ENCODE results near the gene ZSCAN12. TPM values are rescaled to one million over a fixed set of nuclear protein-coding genes. Genes with fewer than 3 reads are reported as not detected.
"Not testable (repeated sequence)": the region's sequence is repeated elsewhere in the genome, so short reads cannot be mapped to it uniquely, and the experiment has no call there.

Gene ZSCAN12
- total RNA-seq, 1 donor from 2014 or later, result 12.8 TPM

DNA sequence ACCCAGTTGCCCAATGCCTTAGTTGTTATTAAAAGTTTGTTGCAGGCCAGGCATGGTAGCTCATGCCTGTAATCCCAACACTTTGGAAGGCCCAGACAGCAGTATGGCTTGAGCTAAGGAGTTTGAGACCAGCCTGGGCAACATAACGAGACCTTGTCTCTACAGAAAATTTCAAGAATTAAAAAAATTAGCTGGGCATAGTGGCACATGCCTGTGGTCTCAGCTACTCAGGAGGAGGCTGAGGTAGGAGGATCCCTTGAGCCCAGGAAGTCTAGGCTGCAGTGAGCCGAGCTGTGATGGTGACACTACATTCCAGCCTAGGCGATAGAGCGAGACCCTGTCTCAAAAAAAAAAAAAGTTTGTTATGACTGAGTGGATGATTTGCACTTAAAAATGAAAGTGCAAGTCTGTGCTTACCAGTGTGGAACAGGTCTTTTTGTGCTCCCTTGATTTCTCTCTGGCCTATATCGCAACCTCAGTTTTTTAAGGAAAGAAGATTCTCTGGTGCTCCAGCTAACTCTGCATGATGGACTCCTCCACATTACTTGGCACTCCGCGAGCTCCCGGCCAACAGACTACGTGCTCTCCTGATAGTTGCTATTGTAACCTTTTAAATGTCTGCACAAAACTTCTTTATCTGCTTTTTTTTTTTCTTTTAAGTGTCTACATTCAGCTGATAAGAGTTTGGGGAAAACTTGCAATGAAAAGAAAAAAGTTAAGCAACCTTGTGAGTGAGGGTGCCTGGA is 27.7 kb downstream of the ZSCAN12 start:
- peak overlapping the region; percentile 41 for H3K4me3 Mint-ChIP-seq
- no peaks in the 10 kb centered on the region for H3K27me3 Mint-ChIP-seq
- TF ChIP-seq, protein P1, sequence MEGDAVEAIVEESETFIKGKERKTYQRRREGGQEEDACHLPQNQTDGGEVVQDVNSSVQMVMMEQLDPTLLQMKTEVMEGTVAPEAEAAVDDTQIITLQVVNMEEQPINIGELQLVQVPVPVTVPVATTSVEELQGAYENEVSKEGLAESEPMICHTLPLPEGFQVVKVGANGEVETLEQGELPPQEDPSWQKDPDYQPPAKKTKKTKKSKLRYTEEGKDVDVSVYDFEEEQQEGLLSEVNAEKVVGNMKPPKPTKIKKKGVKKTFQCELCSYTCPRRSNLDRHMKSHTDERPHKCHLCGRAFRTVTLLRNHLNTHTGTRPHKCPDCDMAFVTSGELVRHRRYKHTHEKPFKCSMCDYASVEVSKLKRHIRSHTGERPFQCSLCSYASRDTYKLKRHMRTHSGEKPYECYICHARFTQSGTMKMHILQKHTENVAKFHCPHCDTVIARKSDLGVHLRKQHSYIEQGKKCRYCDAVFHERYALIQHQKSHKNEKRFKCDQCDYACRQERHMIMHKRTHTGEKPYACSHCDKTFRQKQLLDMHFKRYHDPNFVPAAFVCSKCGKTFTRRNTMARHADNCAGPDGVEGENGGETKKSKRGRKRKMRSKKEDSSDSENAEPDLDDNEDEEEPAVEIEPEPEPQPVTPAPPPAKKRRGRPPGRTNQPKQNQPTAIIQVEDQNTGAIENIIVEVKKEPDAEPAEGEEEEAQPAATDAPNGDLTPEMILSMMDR (IDR thresholded peaks at IDR 0.05), result no peak
- H3K27ac Mint-ChIP-seq, result peak overlapping the region; percentile 84
- DNase-seq (no peak), ATAC-seq (ENCODE audit: low read depth) (peak; percentile 85)
- H3K4me1 Mint-ChIP-seq, result peaks cover 24% of the 10 kb centered on the region
- intact Hi-C loops (cut with micrococcal nuclease), result loop anchor here (1.0 kb wide), 1 partner anchor 11 kb away; no protein-coding TSS in a partner anchor
- CTCF ChIA-PET, result interaction anchor here (0.9 to 1.2 kb wide), 2 partner anchors 13 to 16 kb away, joined by 3 to 5 read pairs; no protein-coding TSS in a partner anchor
- no peaks in the 10 kb centered on the region for H3K9me3 Mint-ChIP-seq
- POLR2A ChIA-PET, result interaction anchor here (0.6 to 2.9 kb wide), 3 partner anchors 12 to 230 kb away, joined by 4 to 12 read pairs (median 6); partner anchors contain the start of gene ZKSCAN8
- peaks cover 14% of the 10 kb centered on the region for H3K36me3 Mint-ChIP-seq (ENCODE audit: low read depth)

DNA sequence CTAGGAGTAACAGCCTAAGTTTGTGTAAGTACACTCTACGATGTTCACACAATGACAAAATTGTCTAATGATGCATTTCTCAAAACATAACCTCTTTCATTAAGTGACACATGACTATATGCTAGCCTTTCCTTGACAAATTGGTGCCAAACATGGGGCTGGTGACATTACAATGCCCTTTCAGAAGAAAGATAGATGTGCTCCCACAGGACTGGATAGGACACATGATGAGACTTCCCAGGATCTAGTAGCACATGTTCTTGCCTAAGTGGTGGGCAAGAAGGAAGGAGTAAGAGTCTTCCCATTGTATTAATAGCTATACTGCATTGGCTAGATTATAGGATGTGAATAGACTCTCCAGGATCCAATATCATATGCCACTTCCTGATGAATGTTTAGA is 28.3 kb downstream of the ZSCAN12 start:
- ChIA-PET POLR2A (interaction anchor here (1.4 to 2.9 kb wide), 2 partner anchors 12 to 230 kb away, joined by 4 to 12 read pairs; partner anchors contain the start of gene ZKSCAN8), CTCF (interaction anchor here (1.2 kb wide), 1 partner anchor 13 kb away, joined by 5 read pairs; no protein-coding TSS in a partner anchor)
- Mint-ChIP-seq H3K9me3 (no peaks in the 10 kb centered on the region), H3K27ac (peak overlapping the region; percentile 84), H3K27me3 (no peaks in the 10 kb centered on the region), H3K36me3 (ENCODE audit: low read depth) (peaks cover 18% of the 10 kb centered on the region), H3K4me3 (no peak overlapping the region), H3K4me1 (peaks cover 24% of the 10 kb centered on the region)
- ATAC-seq (ENCODE audit: low read depth) (no peak), DNase-seq (no peak)
- intact Hi-C loops (cut with micrococcal nuclease), result no loop called here
- TF ChIP-seq, protein P1 (IDR thresholded peaks at IDR 0.05), result no peak

DNA sequence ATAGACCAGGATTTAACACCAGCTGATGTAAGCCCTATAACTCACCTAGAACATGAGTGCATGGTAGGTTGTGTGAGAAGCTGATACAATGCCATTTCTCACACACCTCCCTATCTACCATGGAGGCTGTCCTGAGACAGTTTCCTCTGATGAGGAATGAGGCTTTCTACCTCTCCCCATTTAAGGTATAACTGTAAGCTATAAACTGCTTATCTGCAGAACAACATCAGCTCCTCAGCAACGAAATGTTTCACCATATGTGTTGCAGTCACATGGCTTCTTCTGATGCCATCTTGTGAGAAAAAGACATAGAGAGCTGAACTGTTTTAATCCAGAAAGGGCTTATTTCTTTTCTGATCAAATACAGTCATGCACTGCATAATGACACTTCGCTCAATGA is 29.1 kb downstream of the ZSCAN12 start:
- CTCF ChIA-PET, result no interaction called here
- no peak for ATAC-seq (ENCODE audit: low read depth)
- H3K4me3 Mint-ChIP-seq, result no peak overlapping the region
- H3K4me1 Mint-ChIP-seq, result peaks cover 24% of the 10 kb centered on the region
- H3K9me3 Mint-ChIP-seq, result no peaks in the 10 kb centered on the region
- TF ChIP-seq, protein P1 (IDR thresholded peaks at IDR 0.05), result no peak
- intact Hi-C loops (cut with micrococcal nuclease), result no loop called here
- H3K27me3 Mint-ChIP-seq, result no peaks in the 10 kb centered on the region
- no peak for DNase-seq
- POLR2A ChIA-PET, result no interaction called here
- H3K27ac Mint-ChIP-seq, result no peak overlapping the region
- peaks cover 23% of the 10 kb centered on the region for H3K36me3 Mint-ChIP-seq (ENCODE audit: low read depth)

DNA sequence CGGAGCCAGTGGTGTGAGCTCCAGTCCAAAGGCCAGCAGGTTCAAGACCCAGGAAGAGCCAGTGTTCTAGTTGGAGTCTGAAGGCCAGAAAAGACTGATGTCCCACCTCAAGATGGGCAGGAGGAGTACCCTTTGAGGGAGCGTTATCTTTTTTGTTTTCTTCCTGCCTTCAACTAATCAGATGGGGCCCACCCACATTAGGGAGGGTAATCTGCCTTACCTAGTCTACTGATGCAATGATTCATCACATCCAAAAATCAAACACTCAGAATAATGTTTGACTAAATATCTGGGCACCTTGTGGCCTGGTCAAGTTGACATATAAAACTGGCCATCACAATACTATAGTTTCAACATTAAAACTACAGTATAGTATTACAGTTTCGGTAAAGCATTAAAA is 30.1 kb downstream of the ZSCAN12 start:
- intact Hi-C loops (cut with micrococcal nuclease), result no loop called here
- DNase-seq, result no peak
- Mint-ChIP-seq H3K27me3 (no peaks in the 10 kb centered on the region), H3K4me3 (no peak overlapping the region), H3K4me1 (peaks cover 24% of the 10 kb centered on the region), H3K27ac (no peak overlapping the region), H3K36me3 (ENCODE audit: low read depth) (peaks cover 25% of the 10 kb centered on the region), H3K9me3 (no peaks in the 10 kb centered on the region)
- TF ChIP-seq, protein P1 (IDR thresholded peaks at IDR 0.05), result no peak
- POLR2A ChIA-PET, result no interaction called here
- ATAC-seq (ENCODE audit: low read depth), result no peak
- CTCF ChIA-PET, result no interaction called here

DNA sequence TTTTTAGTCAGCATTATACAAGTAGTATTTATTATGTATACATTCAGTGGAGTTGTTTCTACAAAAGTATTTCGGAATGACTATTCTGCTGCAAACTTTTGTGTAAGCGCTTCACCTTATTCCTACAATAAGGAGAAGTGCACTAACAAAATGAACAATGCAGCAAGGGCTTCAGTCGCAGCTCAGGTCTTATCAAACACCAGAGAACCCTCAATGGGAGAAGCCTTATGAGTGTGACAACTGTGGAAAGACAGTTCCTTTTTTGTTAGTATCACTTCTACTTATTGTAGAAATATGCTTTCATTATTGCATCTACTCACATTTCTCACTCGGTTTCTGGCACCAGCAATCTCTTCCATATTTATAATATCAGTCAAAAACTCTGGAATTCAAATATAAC is 31.0 kb downstream of the ZSCAN12 start:
- Mint-ChIP-seq H3K27ac (peak overlapping the region; percentile 53), H3K9me3 (no peaks in the 10 kb centered on the region), H3K4me3 (no peak overlapping the region), H3K27me3 (no peaks in the 10 kb centered on the region), H3K4me1 (peaks cover 24% of the 10 kb centered on the region), H3K36me3 (ENCODE audit: low read depth) (peaks cover 31% of the 10 kb centered on the region)
- ATAC-seq (ENCODE audit: low read depth) (peak; percentile 74), DNase-seq (no peak)
- ChIA-PET POLR2A (interaction anchor here (0.5 kb wide), 1 partner anchor 31 kb away, joined by 5 read pairs; no protein-coding TSS in a partner anchor), CTCF (no interaction called here)
- intact Hi-C loops (cut with micrococcal nuclease), result loop anchor here (1.0 kb wide), 1 partner anchor 31 kb away; the partner anchor contains the start of gene ZSCAN12
- TF ChIP-seq, protein P1 (IDR thresholded peaks at IDR 0.05), result no peak

DNA sequence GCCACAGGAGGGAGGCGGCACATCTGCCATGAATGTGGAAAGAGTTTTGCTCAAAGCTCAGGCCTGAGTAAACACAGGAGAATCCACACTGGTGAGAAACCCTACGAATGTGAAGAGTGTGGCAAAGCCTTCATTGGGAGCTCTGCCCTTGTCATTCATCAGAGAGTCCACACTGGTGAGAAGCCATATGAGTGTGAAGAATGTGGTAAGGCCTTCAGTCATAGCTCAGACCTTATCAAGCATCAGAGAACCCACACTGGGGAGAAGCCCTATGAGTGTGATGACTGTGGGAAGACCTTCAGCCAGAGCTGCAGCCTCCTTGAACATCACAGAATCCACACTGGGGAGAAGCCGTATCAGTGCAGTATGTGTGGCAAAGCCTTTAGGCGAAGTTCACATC is 34.0 kb downstream of the ZSCAN12 start:
- H3K27ac Mint-ChIP-seq; H3K4me3 Mint-ChIP-seq; H3K9me3 Mint-ChIP-seq; intact Hi-C loops (cut with micrococcal nuclease); ATAC-seq (ENCODE audit: low read depth); DNase-seq; H3K27me3 Mint-ChIP-seq; POLR2A ChIA-PET: not testable (repeated sequence)
- H3K36me3 Mint-ChIP-seq (ENCODE audit: low read depth), result peaks cover 48% of the 10 kb centered on the region
- H3K4me1 Mint-ChIP-seq, result peaks cover 11% of the 10 kb centered on the region
- CTCF ChIA-PET, result interaction anchor here (0.8 kb wide), 1 partner anchor 9 kb away, joined by 4 read pairs; no protein-coding TSS in a partner anchor
